GM23248 (cell line): Measurements from ENCODE around the gene TUBA4A.

Source experiments
- EZH2 ChIP-seq: fragments of 200-600 bp; sonication (generic); IDR thresholded peaks from 2 replicates; pipeline ENCODE4 v1.6.1; 2018; ENCODE audit warnings: antibody characterized with exemption, mild to moderate bottlenecking; ENCODE audit not compliant: insufficient read depth, poor library complexity, severe bottlenecking
- EZH2phosphoT487 ChIP-seq: fragments of 200-600 bp; sonication (generic); IDR thresholded peaks from 2 replicates; pipeline ENCODE4 v1.6.1; 2018; ENCODE audit warnings: antibody characterized with exemption, moderate library complexity, mild to moderate bottlenecking, low read depth; ENCODE audit not compliant: insufficient read depth

DNA sequence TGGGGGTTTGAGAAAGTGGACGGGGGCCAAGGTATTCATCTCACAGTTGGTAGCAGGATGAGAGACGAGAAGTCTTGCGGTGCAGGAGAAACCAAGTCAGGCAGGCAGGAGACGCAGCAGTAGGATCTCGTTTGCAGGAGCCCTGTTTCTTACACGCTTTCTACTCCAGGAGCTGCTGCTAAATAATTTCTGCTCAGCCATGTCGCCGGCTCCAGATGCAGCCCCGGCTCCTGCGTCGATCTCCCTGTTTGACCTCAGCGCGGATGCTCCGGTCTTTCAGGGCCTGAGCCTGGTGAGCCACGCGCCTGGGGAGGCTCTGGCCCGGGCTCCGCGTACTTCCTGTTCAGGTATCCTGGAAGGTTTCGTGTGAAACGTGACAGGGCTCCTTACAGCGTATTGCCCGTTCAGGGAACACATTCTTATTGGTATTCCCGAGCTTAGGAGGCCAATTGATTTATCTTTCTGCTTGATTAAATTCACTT lies 23.6 kb downstream of the TUBA4A start:
- no peak for TF ChIP-seq EZH2
- no peak for TF ChIP-seq EZH2phosphoT487
